ENCODE results near the gene GKN2.
"Not testable (repeated sequence)": the region's sequence is repeated elsewhere in the genome, so short reads cannot be mapped to it uniquely, and the experiment has no call there.

The GKN2 gene

GRCh38 chr2:68918497-68918896 lies 34.2 kb downstream of the GKN2 start:
- peak; percentile 26 for DNase-seq (ENCODE audit: low read depth)

GRCh38 chr2:68917034-68917718 lies 35.5 kb downstream of the GKN2 start:
- DNase-seq (ENCODE audit: low read depth) = no peak

GRCh38 chr2:68916226-68916625 lies 36.5 kb downstream of the GKN2 start:
- no peak for DNase-seq (ENCODE audit: low read depth)

DNA sequence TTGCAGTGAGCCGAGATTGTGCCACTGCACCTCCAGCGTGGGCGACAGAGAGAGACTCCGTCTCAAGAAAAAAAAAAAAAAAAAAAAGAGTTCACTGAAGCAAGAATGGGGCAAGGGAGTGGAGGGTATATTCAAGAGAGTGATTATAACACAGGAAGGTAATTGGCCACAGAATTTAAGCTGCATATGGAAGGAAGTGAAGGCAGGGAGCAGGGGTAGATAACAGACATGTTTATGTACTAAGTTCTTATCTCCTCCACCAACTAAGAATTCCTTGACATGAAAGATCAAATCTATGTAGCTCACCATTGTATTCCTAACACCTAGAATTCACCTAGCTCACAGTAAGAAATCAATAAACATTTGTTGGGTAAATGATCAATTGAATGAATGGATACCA lies 37.3 kb downstream of the GKN2 start:
- DNase-seq (ENCODE audit: low read depth) = no peak

GRCh38 chr2:68913359-68913758 lies 39.3 kb downstream of the GKN2 start:
- no peak for DNase-seq (ENCODE audit: low read depth)

DNA sequence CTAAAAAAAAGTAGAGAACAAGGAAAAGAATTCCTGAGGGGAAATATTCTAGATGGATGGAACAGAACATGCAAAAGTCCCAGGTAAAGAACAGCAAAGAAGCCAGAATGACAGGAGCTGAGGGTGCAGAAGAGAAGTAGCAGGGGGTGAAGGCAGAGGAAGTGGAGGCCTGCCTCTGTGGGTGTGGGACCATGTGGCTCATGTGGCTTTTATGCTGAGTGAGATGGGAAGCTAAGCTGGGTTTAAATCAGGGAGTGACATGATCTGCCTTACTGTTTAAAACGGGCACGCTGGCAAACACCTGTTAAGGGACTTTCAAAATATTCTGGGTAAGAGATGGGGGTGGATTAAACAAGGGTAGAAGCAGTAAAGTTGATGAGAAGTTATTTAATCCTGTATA lies 40.0 kb downstream of the GKN2 start:
- no peak for DNase-seq (ENCODE audit: low read depth)

GRCh38 chr2:68912111-68912510 lies 40.6 kb downstream of the GKN2 start:
- DNase-seq (ENCODE audit: low read depth) = no peak

- no peak for DNase-seq (ENCODE audit: low read depth)
Observed at GRCh38 chr2:68911709-68912108, 41.0 kb downstream of the GKN2 start.

DNA sequence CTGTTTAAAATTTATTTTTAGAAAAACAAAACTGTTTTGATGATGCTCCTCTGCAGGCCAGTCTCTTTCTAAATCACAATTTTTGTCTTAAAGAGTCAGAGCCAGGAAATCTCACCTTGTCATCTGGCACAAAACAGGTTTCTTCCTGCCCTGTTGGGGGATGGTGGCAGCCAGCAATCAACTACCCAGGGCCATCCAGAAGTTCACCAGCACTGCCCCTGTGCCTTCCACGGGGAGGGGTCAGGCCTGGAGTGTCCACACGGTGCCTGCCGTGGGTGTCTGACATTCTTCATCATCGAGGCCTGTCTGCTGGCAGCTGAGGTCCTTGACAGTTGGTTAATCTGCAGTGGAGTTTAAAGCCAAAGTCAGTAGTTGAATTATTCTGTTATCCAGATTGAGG lies 41.4 kb downstream of the GKN2 start:
- DNase-seq (ENCODE audit: low read depth) = no peak

GRCh38 chr2:68909793-68910674 lies 42.7 kb downstream of the GKN2 start:
- DNase-seq (ENCODE audit: low read depth) = peak; percentile 83

GRCh38 chr2:68908392-68908970 lies 44.2 kb downstream of the GKN2 start:
- peak; percentile 71 for DNase-seq (ENCODE audit: low read depth)

DNA sequence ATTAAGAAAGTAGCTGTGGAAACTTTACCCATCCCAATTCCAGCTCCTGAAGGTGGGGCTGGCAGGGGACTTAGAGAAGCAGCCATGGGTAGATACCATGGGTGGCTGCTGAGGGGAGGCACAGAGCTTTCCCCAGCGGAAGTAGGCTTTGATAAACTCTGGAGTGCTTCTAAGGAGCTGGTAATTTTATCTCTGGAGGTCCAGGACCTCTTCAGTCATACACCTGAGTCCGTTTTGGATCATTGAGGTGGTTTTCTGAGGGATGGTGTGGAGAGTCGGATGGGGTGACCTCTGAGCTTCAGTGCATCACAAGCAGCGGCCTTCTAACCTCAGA lies 44.8 kb downstream of the GKN2 start:
- no peak for DNase-seq (ENCODE audit: low read depth)

DNA sequence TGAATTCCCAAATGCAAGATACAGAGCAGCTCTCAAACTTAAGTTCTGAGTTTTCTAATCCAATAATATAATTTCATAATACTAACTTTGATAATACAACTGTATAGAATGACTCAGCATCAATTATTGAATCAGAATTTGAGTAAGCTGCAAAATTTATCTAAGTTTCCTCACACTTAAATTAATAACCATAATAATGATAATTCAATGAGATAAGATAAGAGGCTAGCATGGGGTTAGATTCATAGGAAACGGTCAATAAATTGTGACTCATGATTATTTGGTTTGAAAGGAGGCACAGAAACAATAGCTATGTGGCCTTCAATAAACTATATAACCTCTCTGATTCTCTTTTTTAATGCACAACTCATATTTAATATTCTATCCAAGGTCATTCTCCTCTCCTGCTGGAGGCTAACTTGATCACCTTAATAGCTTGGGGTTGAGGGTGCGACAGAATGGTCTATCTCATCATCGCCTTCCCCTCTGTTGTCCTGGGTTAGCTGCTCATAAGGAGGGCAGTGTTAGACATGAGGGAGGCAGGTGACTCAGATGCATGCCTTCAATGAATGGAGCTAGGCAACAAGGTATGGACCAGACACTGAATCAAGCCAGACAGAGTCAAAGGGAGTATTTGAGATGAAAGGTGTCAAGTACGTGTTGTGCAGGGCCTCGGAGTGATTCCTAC lies 45.3 kb downstream of the GKN2 start:
- peak; percentile 15 for DNase-seq (ENCODE audit: low read depth)

- no peak for DNase-seq (ENCODE audit: low read depth)
Observed at GRCh38 chr2:68906716-68907115, 46.0 kb downstream of the GKN2 start.

GRCh38 chr2:68905116-68905515 lies 47.6 kb downstream of the GKN2 start:
- peak; percentile 66 for DNase-seq (ENCODE audit: low read depth)

- DNase-seq (ENCODE audit: low read depth) = no peak
Observed at GRCh38 chr2:68901561-68901960, 51.1 kb downstream of the GKN2 start.

- DNase-seq (ENCODE audit: low read depth) = peak; percentile 67
Observed at GRCh38 chr2:68901199-68901514, 51.5 kb downstream of the GKN2 start.

DNA sequence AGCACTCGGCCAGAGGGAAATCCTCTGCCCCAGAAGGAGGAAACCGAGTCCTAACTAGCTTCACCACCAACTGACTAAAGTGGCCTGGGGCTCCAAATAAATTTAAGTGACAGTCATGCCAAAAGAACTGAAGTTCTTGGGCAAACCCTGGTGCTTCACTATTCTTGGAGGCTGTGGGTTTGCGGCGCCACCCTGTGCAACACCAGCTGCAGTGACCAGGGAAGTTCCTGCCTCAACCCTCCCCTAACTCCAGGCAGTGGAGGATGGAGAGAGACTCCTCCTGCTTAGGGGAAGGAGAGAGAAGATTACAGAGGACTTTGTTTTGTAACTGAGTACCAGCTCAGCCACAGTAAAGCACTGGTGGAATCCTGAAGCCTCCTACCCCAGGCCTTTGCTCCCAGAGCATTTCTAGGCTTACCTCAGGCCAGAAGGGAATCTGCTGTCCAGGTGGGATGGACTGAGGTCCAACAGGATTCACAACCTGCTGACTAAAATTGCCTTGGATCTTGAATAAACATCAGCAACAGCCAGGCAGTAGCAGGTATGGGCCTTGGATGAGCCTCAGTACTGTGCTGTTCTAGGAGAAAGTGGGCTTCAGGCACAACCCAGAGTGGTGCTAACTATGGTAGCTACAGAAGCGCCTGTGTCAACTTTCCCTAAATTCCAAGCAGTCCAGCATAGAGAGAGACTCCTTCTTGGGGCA lies 52.0 kb downstream of the GKN2 start:
- DNase-seq (ENCODE audit: low read depth) = peak; percentile 30

- not testable (repeated sequence) for DNase-seq (ENCODE audit: low read depth)
Observed at GRCh38 chr2:68895981-68896380, 56.7 kb downstream of the GKN2 start.

Data from ELR (cell line).